CD14-positive monocyte (primary cell): ENCODE data around the gene HMCN2. TPM values are rescaled to one million over a fixed set of nuclear protein-coding genes. Genes with fewer than 3 reads are reported as not detected.

Experiments used
- DNase-seq, 3 donors: peaks; one replicate each; pipeline ENCODE4 v3.0.0-alpha.2; 2011 to 2022
- H2AFZ ChIP-seq: 2 replicates; pipeline ENCODE4 v1.6.0; 2012; ENCODE audit warnings: mild to moderate bottlenecking, low read depth, low read length, inconsistent platforms; ENCODE audit not compliant: insufficient read depth, poor library complexity, severe bottlenecking
- H3K27ac ChIP-seq, 2 donors: 1 replicate in 1 of 2; 2 replicates in 1 of 2; pipeline ENCODE4 v1.5.1; 2012 to 2013; ENCODE audit warnings: low read length in 2 of 2, control low read depth in 1 of 2, inconsistent platforms in 1 of 2, low read depth in 1 of 2, mild to moderate bottlenecking in 1 of 2
- H3K27me3 ChIP-seq, 2 donors: one replicate each; pipeline versions ENCODE4 v1.6.0 to v1.6.1; 2011 to 2013; ENCODE audit warnings: low read length in 2 of 2; ENCODE audit not compliant: control insufficient read depth in 2 of 2, insufficient read depth in 2 of 2
- H3K36me3 ChIP-seq, 2 donors: replicated peaks in 1 of 2; 1 replicate in 1 of 2; 2 replicates in 1 of 2; pipeline versions ENCODE4 v1.5.1 to v1.6.1; 2012 to 2013; ENCODE audit warnings: low read length in 2 of 2, control low read depth in 1 of 2, inconsistent platforms in 1 of 2, mild to moderate bottlenecking in 1 of 2; ENCODE audit not compliant: insufficient read depth in 2 of 2, control insufficient read depth in 1 of 2
- H3K4me1 ChIP-seq, 2 donors: 1 replicate in 1 of 2; 2 replicates in 1 of 2; pipeline versions ENCODE4 v1.5.1 to v1.6.1; 2012 to 2013; ENCODE audit warnings: low read length in 2 of 2, control low read depth in 1 of 2, inconsistent platforms in 1 of 2, mild to moderate bottlenecking in 1 of 2, moderate library complexity in 1 of 2; ENCODE audit not compliant: insufficient read depth in 2 of 2, control insufficient read depth in 1 of 2
- H3K4me2 ChIP-seq: replicated peaks from 2 replicates; pipeline ENCODE3; 2012; ENCODE audit warnings: low read length, moderate library complexity, mild to moderate bottlenecking; ENCODE audit not compliant: poor library complexity, severe bottlenecking; ENCODE audit errors: extremely low read depth
- H3K4me3 ChIP-seq, 3 experiments: fragments of 200-600 bp in 1 of 3; sonication (generic) in 1 of 3; replicated peaks in 1 of 3; 1 replicate in 2 of 3; 2 replicates in 1 of 3; pipeline ENCODE4 v1.5.1; 2011 to 2013; ENCODE audit warnings: low read length in 3 of 3, mild to moderate bottlenecking in 3 of 3, control low read depth in 2 of 3, low read depth in 2 of 3, inconsistent platforms in 1 of 3, moderate library complexity in 1 of 3
- H3K79me2 ChIP-seq: 2 replicates; pipeline ENCODE4 v1.6.0; 2012; ENCODE audit warnings: mild to moderate bottlenecking, control low read depth, inconsistent platforms, low read length, moderate library complexity; ENCODE audit not compliant: insufficient read depth
- H3K9ac ChIP-seq: 2 replicates; pipeline ENCODE4 v1.6.0; 2017; ENCODE audit warnings: low read length, mild to moderate bottlenecking; ENCODE audit not compliant: insufficient read depth, poor library complexity, severe bottlenecking
- H3K9me3 ChIP-seq, 2 donors: replicated peaks in 1 of 2; 1 replicate in 1 of 2; 2 replicates in 1 of 2; pipeline versions ENCODE4 v1.5.1 to v1.6.1; 2012 to 2013; ENCODE audit warnings: low read length in 2 of 2, control low read depth in 1 of 2; ENCODE audit not compliant: control insufficient read depth in 1 of 2, insufficient read depth in 1 of 2
- H4K20me1 ChIP-seq: 2 replicates; pipeline ENCODE4 v1.6.0; 2012; ENCODE audit warnings: mild to moderate bottlenecking, low read length, control low read depth, moderate library complexity; ENCODE audit not compliant: insufficient read depth
- H3K27ac Mint-ChIP-seq, 7 donors: one replicate each; pipeline ENCODE4 v1.8.0; 2020; ENCODE audit warnings: mild to moderate bottlenecking in 7 of 7, mixed read lengths in 7 of 7, moderate library complexity in 6 of 7, inconsistent platforms in 2 of 7
- H3K27me3 Mint-ChIP-seq, 3 donors: one replicate each; pipeline ENCODE4 v1.8.0; 2021 to 2022; ENCODE audit warnings: low read depth in 3 of 3, mild to moderate bottlenecking in 3 of 3, mixed read lengths in 3 of 3, moderate library complexity in 3 of 3, inconsistent platforms in 1 of 3
- H3K36me3 Mint-ChIP-seq, 2 donors: one replicate each; pipeline ENCODE4 v1.8.0; 2020; ENCODE audit warnings: mixed read lengths in 2 of 2, inconsistent platforms in 1 of 2, mild to moderate bottlenecking in 1 of 2
- H3K4me1 Mint-ChIP-seq: one replicate; pipeline ENCODE4 v1.8.0; 2020; ENCODE audit warnings: mild to moderate bottlenecking, mixed read lengths
- H3K4me3 Mint-ChIP-seq, 2 donors: one replicate each; pipeline ENCODE4 v1.8.0; 2020; ENCODE audit warnings: mild to moderate bottlenecking in 2 of 2, mixed read lengths in 2 of 2, moderate library complexity in 1 of 2
- H3K9me3 Mint-ChIP-seq, 7 donors: one replicate each; pipeline ENCODE4 v1.8.0; 2020 to 2022; ENCODE audit warnings: mixed read lengths in 7 of 7, mild to moderate bottlenecking in 6 of 7, moderate library complexity in 6 of 7, inconsistent platforms in 2 of 7
- CTCF ChIP-seq: fragments of 200-600 bp; IDR thresholded peaks from one replicate; pipeline ENCODE4 v1.8.0; 2022; ENCODE audit warnings: antibody characterized with exemption, mild to moderate bottlenecking
- WGBS: methylation state at CpG from one replicate; pipeline ENCODE4 v1.1.5; 2013; ENCODE audit warnings: missing lambda C conversion rate; ENCODE audit not compliant: insufficient coverage; 5-methylcytosine and 5-hydroxymethylcytosine counted together
- intact Hi-C, 2 donors: fragments of 100-400 bp; cut with micrococcal nuclease; formaldehyde crosslinking; loops; one replicate each; pipeline versions ENCODE4 v1.15.0 to v1.15.1; 2023
- polyA plus RNA-seq, 3 donors: library from polyadenylated mRNA; depleted of rRNA in 1 of 3; unstranded in 2 of 3; stranded (reverse) in 1 of 3; fragments of 300-500 nt in 2 of 3; fragments of >200 nt in 1 of 3; fragmentation: Illumina TruSeq in 2 of 3; gene quantifications; 1 replicate in 2 of 3; 2 replicates in 1 of 3; pipeline ENCODE4 v1.2.3, GENCODE V29; 2012 to 2021

The HMCN2 gene
- polyA plus RNA-seq, 3 donors, result not detected

- no peaks in the 10 kb centered on the region for H3K36me3 ChIP-seq
- Mint-ChIP-seq H3K9me3 (no peaks in the 10 kb centered on the region), H3K4me1 (no peaks in the 10 kb centered on the region), H3K4me3 (no peak overlapping the region), H3K27ac (no peak overlapping the region), H3K27me3 (peaks cover 11 to 20% (median 17%) of the 10 kb centered on the region in 3 donors), H3K36me3 (no peaks in the 10 kb centered on the region)
- no peaks in the 10 kb centered on the region for H4K20me1 ChIP-seq
- no peak overlapping the region for H2AFZ ChIP-seq
- H3K9me3 ChIP-seq, result no peaks in the 10 kb centered on the region
- intact Hi-C loops, result no loop called here
- no peak for DNase-seq
- no peak overlapping the region for H3K4me2 ChIP-seq
- no peak for TF ChIP-seq CTCF
- no peaks in the 10 kb centered on the region for H3K79me2 ChIP-seq
- WGBS, result no CpG with 5 or more reads among the region's 6 CpGs
- H3K4me1 ChIP-seq, result no peaks in the 10 kb centered on the region
- no peaks in the 10 kb centered on the region for H3K27me3 ChIP-seq
- H3K4me3 ChIP-seq, result no peak overlapping the region
- H3K27ac ChIP-seq, result no peak overlapping the region
- no peak overlapping the region for H3K9ac ChIP-seq
These were observed 26.5 kb downstream of the HMCN2 start for GRCh38 chr9:130292106-130292505.

GRCh38 chr9:130294664-130295063 is 29.1 kb downstream of the HMCN2 start:
- Mint-ChIP-seq H3K27ac (no peak overlapping the region), H3K4me1 (no peaks in the 10 kb centered on the region), H3K36me3 (no peaks in the 10 kb centered on the region), H3K27me3 (peaks cover 3 to 18% (median 12%) of the 10 kb centered on the region in 3 donors), H3K4me3 (no peak overlapping the region), H3K9me3 (no peaks in the 10 kb centered on the region)
- no peaks in the 10 kb centered on the region for H3K9me3 ChIP-seq
- H3K4me3 ChIP-seq, result no peak overlapping the region
- 83% methylated on average over 6 of the region's 6 CpGs for WGBS
- no peak overlapping the region for H3K4me2 ChIP-seq
- H3K9ac ChIP-seq, result no peak overlapping the region
- no peak for TF ChIP-seq CTCF
- H3K4me1 ChIP-seq, result no peaks in the 10 kb centered on the region
- no peak for DNase-seq
- H3K27ac ChIP-seq, result no peak overlapping the region
- H3K36me3 ChIP-seq, result no peaks in the 10 kb centered on the region
- H2AFZ ChIP-seq, result no peak overlapping the region
- H3K27me3 ChIP-seq, result no peaks in the 10 kb centered on the region
- no peaks in the 10 kb centered on the region for H3K79me2 ChIP-seq
- no peaks in the 10 kb centered on the region for H4K20me1 ChIP-seq
- intact Hi-C loops, result no loop called here
